ENCODE measurements around the gene MMP24OS. TPM values are rescaled to one million over a fixed set of nuclear protein-coding genes. Genes with fewer than 3 reads are reported as not detected.

MMP24OS gene
- total RNA-seq: 10 to 100 TPM in 3 of 4 donors, 1 to 10 TPM in 1; 8.8 to 67.8 (median 18.1) TPM

GRCh38 chr20:35277531-35278395, at the start of gene MMP24OS:
Gene MMP24OS, minus strand, starts transcription at chr20:35278122. Its CDS starts 193 bp downstream, at chr20:35277929.
- Histone ChIP-seq H3K27ac (peak within 1 kb of the TSS; percentile 88 to 96), H3K4me3 (peak within 1 kb of the TSS; percentile 57 to 72), H3K36me3 (no peaks in the 10 kb centered on the region), H3K4me1 (peaks cover 0 to 13% of the 10 kb centered on the region in 2 donors), H3K9me3 (no peaks in the 10 kb centered on the region), H3K27me3 (no peaks in the 10 kb centered on the region)
- intact Hi-C loops (cut with DNase I; ENCODE audit: low total_unique reads): loop anchor here (10.0 kb wide), 1 partner anchor 133 kb away; the partner anchor contains the start of gene EDEM2
- TF ChIP-seq POLR2A (IDR thresholded peaks at IDR 0.05): peak; percentile 91 to 94
- peak in 2 of 4 experiments; percentile 29 to 51 for TF ChIP-seq CTCF (IDR thresholded peaks at IDR 0.05)
- DNase-seq: peak; percentile 85 to 86

- no peaks in the 10 kb centered on the region for H3K9me3 ChIP-seq
- H3K4me1 ChIP-seq: no peaks in the 10 kb centered on the region
- no peak overlapping the region for H3K27ac ChIP-seq
- intact Hi-C loops (cut with DNase I; ENCODE audit: low total_unique reads): no loop called here
- no peaks in the 10 kb centered on the region for H3K27me3 ChIP-seq
- H3K36me3 ChIP-seq: no peaks in the 10 kb centered on the region
- no peak for DNase-seq
- TF ChIP-seq CTCF (IDR thresholded peaks at IDR 0.05) (no peak), POLR2A (IDR thresholded peaks at IDR 0.05) (no peak)
- no peak overlapping the region for H3K4me3 ChIP-seq
Measured at GRCh38 chr20:35327074-35327976, 49.4 kb upstream of the MMP24OS start.

GRCh38 chr20:35326740-35327073, 48.8 kb upstream of the MMP24OS start:
- H3K36me3 ChIP-seq: no peaks in the 10 kb centered on the region
- H3K27me3 ChIP-seq: no peaks in the 10 kb centered on the region
- no peaks in the 10 kb centered on the region for H3K9me3 ChIP-seq
- no peaks in the 10 kb centered on the region for H3K4me1 ChIP-seq
- H3K27ac ChIP-seq: no peak overlapping the region
- intact Hi-C loops (cut with DNase I; ENCODE audit: low total_unique reads): no loop called here
- no peak for TF ChIP-seq CTCF (IDR thresholded peaks at IDR 0.05)
- no peak for TF ChIP-seq POLR2A (IDR thresholded peaks at IDR 0.05)
- no peak for DNase-seq
- H3K4me3 ChIP-seq: no peak overlapping the region

GRCh38 chr20:35326021-35326739, 48.3 kb upstream of the MMP24OS start:
- no peak overlapping the region for H3K4me3 ChIP-seq
- intact Hi-C loops (cut with DNase I; ENCODE audit: low total_unique reads): no loop called here
- no peaks in the 10 kb centered on the region for H3K4me1 ChIP-seq
- no peak for TF ChIP-seq POLR2A (IDR thresholded peaks at IDR 0.05)
- no peak for DNase-seq
- H3K27ac ChIP-seq: no peak overlapping the region
- H3K27me3 ChIP-seq: no peaks in the 10 kb centered on the region
- no peaks in the 10 kb centered on the region for H3K36me3 ChIP-seq
- no peaks in the 10 kb centered on the region for H3K9me3 ChIP-seq

- intact Hi-C loops (cut with DNase I; ENCODE audit: low total_unique reads): no loop called here
- H3K4me3 ChIP-seq: no peak overlapping the region
- no peaks in the 10 kb centered on the region for H3K27me3 ChIP-seq
- no peak for TF ChIP-seq CTCF (IDR thresholded peaks at IDR 0.05)
- no peak for TF ChIP-seq POLR2A (IDR thresholded peaks at IDR 0.05)
- H3K36me3 ChIP-seq: no peaks in the 10 kb centered on the region
- no peaks in the 10 kb centered on the region for H3K4me1 ChIP-seq
- no peak overlapping the region for H3K27ac ChIP-seq
- no peak for DNase-seq
- no peaks in the 10 kb centered on the region for H3K9me3 ChIP-seq
Measured at GRCh38 chr20:35325401-35325800, 47.5 kb upstream of the MMP24OS start.
